Spleen (tissue), 11 donors: ENCODE measurements around the gene ZNF540. TPM values are rescaled to one million over a fixed set of nuclear protein-coding genes. Genes with fewer than 3 reads are reported as not detected.

Experiments
- DNase-seq: peaks from one replicate; pipeline ENCODE4 v3.0.0-alpha.2; 2020
- H3K27ac ChIP-seq, 8 donors: fragments of 200-600 bp; sonication (generic) in 7 of 8; 1 replicate in 4 of 8; 2 replicates in 4 of 8; pipeline versions ENCODE4 v1.5.0 to v1.8.0; 2016 to 2021; ENCODE audit warnings: inconsistent platforms in 4 of 8, mild to moderate bottlenecking in 4 of 8, moderate library complexity in 1 of 8
- H3K27me3 ChIP-seq, 7 donors: fragments of 200-600 bp; sonication (generic) in 6 of 7; replicated peaks in 1 of 7; 1 replicate in 4 of 7; 2 replicates in 3 of 7; pipeline versions ENCODE4 v1.5.0 to v1.8.0; 2016 to 2021; ENCODE audit warnings: inconsistent platforms in 3 of 7, mild to moderate bottlenecking in 1 of 7
- H3K36me3 ChIP-seq, 6 donors: fragments of 200-600 bp; sonication (generic) in 5 of 6; 1 replicate in 4 of 6; 2 replicates in 2 of 6; pipeline versions ENCODE4 v1.5.0 to v1.8.0; 2016 to 2021; ENCODE audit warnings: inconsistent platforms in 2 of 6
- H3K4me1 ChIP-seq, 6 donors: fragments of 200-600 bp; sonication (generic) in 5 of 6; 1 replicate in 3 of 6; 2 replicates in 3 of 6; pipeline versions ENCODE4 v1.5.0 to v1.8.0; 2016 to 2021; ENCODE audit warnings: inconsistent platforms in 3 of 6
- H3K4me3 ChIP-seq, 8 donors: fragments of 200-600 bp; sonication (generic) in 7 of 8; 1 replicate in 4 of 8; 2 replicates in 4 of 8; pipeline versions ENCODE4 v1.5.0 to v1.8.0; 2016 to 2021; ENCODE audit warnings: inconsistent platforms in 4 of 8, mild to moderate bottlenecking in 4 of 8, moderate library complexity in 2 of 8
- H3K9me3 ChIP-seq, 8 donors: fragments of 200-600 bp; sonication (generic) in 7 of 8; 1 replicate in 4 of 8; 2 replicates in 4 of 8; pipeline versions ENCODE4 v1.5.0 to v1.8.0; 2016 to 2021; ENCODE audit warnings: inconsistent platforms in 4 of 8
- CTCF ChIP-seq, 11 experiments: fragments of 200-600 bp in 7 of 11; fragments of 450-650 bp in 4 of 11; sonication (generic) in 4 of 11; IDR thresholded peaks in 8 of 11; conservative IDR thresholded peaks in 3 of 11; 1 replicate in 7 of 11; 2 replicates in 4 of 11; pipeline versions ENCODE4 v1.4.0 to v1.8.0; 2016 to 2021; ENCODE audit warnings: antibody characterized with exemption in 11 of 11, inconsistent platforms in 4 of 11, mild to moderate bottlenecking in 1 of 11
- POLR2A ChIP-seq, 3 donors: fragments of 450-650 bp; IDR thresholded peaks; one replicate each; pipeline ENCODE4 v1.5.1; 2017; ENCODE audit warnings: antibody characterized with exemption in 3 of 3, mild to moderate bottlenecking in 1 of 3
- POLR2AphosphoS5 ChIP-seq, 3 donors: sonication (generic); formaldehyde crosslinking; IDR thresholded peaks; one replicate each; pipeline ENCODE4 v1.5.1; 2017; ENCODE audit warnings: antibody characterized with exemption in 3 of 3
- WGBS, 5 donors: extraction: QIAGEN DNeasy Blood & Tissue Kit in 3 of 5; methylation state at CpG; one replicate each; pipeline versions ENCODE4 v1.1.5 to v1.1.7; 2013 to 2018; 5-methylcytosine and 5-hydroxymethylcytosine counted together
- intact Hi-C: fragments of 100-400 bp; cut with DNase I; formaldehyde crosslinking; loops from one replicate; pipeline ENCODE4 v1.15.0; 2023; ENCODE audit warnings: low total_unique reads
- polyA plus RNA-seq, 3 donors: library from polyadenylated mRNA; stranded (reverse); fragments of 200-250 nt; gene quantifications; one replicate each; pipeline ENCODE4 v1.2.1, GENCODE V29; 2013
- total RNA-seq, 7 donors: library from RNA; depleted of rRNA in 3 of 7; stranded (reverse); fragments of >200 nt in 3 of 7; fragmentation: NEBNext Ultra II Directional in 4 of 7; extraction: Animal tissue kit (Norgen Biotek cat#: 25700) in 4 of 7; gene quantifications; one replicate each; pipeline versions ENCODE4 v1.1.0 to v1.2.1, GENCODE V29; 2016 to 2021
- donor health status: healthy with polysubstance abuse.
- donor health status: DM: no; HTN: no; CAD: no; lungs with moderate emphysema.
- donor health status: DM: no; HTN: no; CAD: no.
- donor health status: Bipolar disorder and iron deficiency.
- donor health status: healthy.
- donor health status: DM: no; HTN: no; CAD: no.
- donor health status: DM: yes; HTN: yes; CAD: no.

Gene ZNF540
- total and polyA plus RNA-seq, 10 donors: 3.8 to 9.8 (median 5.8) TPM

- 87 to 94% (median 92%) methylated on average over 7 of the region's 7 CpGs for WGBS, 5 donors
- intact Hi-C loops: no loop called here
- H3K4me3 ChIP-seq: no peak overlapping the region
- H3K36me3 ChIP-seq: peaks cover 21 to 66% (median 39%) of the 10 kb centered on the region in 6 donors
- TF ChIP-seq CTCF (IDR thresholded peaks at IDR 0.05 in 8 of 11, conservative IDR thresholded peaks at IDR 0.05 in 3 of 11) (no peak), POLR2AphosphoS5 (IDR thresholded peaks at IDR 0.05) (no peak), POLR2A (IDR thresholded peaks at IDR 0.05) (no peak)
- H3K9me3 ChIP-seq: peaks cover 0 to 92% (median 0%) of the 10 kb centered on the region in 8 donors
- H3K4me1 ChIP-seq: no peaks in the 10 kb centered on the region
- no peaks in the 10 kb centered on the region for H3K27me3 ChIP-seq
- no peak overlapping the region for H3K27ac ChIP-seq
- DNase-seq: no peak
These were observed 29.9 kb upstream of the ZNF540 start for GRCh38 chr19:37564624-37565369.

DNA sequence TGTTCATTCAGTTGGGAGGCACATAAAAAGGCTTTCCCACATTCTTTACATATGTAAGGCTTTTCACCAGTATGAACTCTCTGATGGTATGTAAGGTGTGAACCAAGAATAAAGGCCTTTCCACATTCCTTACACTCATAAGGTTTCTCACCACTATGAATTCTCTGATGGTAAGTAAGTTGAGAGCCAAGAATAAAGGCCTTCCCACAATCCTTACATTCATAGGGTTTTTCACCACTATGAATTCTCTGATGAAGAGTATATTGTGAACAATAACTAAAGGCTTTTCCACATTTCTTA, 29.4 kb upstream of the ZNF540 start:
- Histone ChIP-seq H3K36me3 (peaks cover 22 to 67% (median 37%) of the 10 kb centered on the region in 6 donors), H3K27ac (no peak overlapping the region), H3K4me3 (no peak overlapping the region), H3K9me3 (peaks cover 0 to 93% (median 0%) of the 10 kb centered on the region in 8 donors), H3K4me1 (no peaks in the 10 kb centered on the region), H3K27me3 (no peaks in the 10 kb centered on the region)
- TF ChIP-seq POLR2AphosphoS5 (IDR thresholded peaks at IDR 0.05) (no peak), CTCF (IDR thresholded peaks at IDR 0.05 in 8 of 11, conservative IDR thresholded peaks at IDR 0.05 in 3 of 11) (no peak), POLR2A (IDR thresholded peaks at IDR 0.05) (no peak)
- no peak for DNase-seq
- intact Hi-C loops: no loop called here

DNA sequence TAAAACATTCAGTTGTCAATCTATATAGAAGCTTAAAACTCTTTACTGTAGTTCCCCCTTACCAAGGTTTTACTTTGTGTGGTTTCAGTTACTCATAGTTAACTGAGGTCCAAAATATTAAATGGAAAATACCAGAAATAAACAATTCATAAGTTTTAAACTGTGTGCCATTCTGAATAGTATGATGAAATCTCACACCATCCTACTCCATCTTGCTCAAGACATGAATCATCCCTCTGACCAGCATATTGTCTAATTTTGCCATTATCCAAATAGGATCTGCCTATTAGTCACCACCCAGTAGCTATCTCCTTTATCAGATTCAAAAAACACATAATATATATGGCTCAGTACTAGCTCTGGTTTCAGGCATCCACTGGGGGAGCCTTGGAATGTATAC, 22.5 kb upstream of the ZNF540 start:
- H3K36me3 ChIP-seq: peaks cover 0 to 64% (median 21%) of the 10 kb centered on the region in 6 donors
- H3K4me1 ChIP-seq: no peaks in the 10 kb centered on the region
- H3K27ac ChIP-seq: no peak overlapping the region
- H3K9me3 ChIP-seq: peaks cover 0 to 47% (median 0%) of the 10 kb centered on the region in 8 donors
- DNase-seq: no peak
- TF ChIP-seq POLR2A (IDR thresholded peaks at IDR 0.05): no peak
- TF ChIP-seq POLR2AphosphoS5 (IDR thresholded peaks at IDR 0.05): no peak
- TF ChIP-seq CTCF (IDR thresholded peaks at IDR 0.05 in 8 of 11, conservative IDR thresholded peaks at IDR 0.05 in 3 of 11): no peak
- H3K4me3 ChIP-seq: no peak overlapping the region
- no peaks in the 10 kb centered on the region for H3K27me3 ChIP-seq
- intact Hi-C loops: no loop called here

DNA sequence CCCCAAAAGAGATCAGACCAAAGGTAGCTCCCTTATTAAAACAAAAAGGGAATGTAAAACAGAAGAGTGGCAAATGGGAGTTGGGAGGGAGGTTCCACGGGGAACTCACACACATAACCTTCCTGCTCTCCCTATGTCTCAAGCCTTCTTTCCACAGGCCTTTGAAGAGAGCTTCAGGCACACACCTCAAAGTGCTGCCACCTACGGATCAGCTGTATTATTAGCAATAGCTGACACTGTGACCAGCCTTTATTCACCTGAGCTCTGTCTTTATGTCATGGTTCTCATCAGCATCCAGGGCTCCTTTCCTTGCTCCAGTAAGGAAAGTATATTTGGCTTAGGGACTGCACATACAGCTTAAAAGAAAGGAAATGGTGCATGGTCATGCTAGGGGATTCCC, 11.3 kb upstream of the ZNF540 start:
- H3K27ac ChIP-seq: no peak overlapping the region
- peaks cover 0 to 35% (median 0%) of the 10 kb centered on the region in 8 donors for H3K9me3 ChIP-seq
- TF ChIP-seq CTCF (IDR thresholded peaks at IDR 0.05 in 8 of 11, conservative IDR thresholded peaks at IDR 0.05 in 3 of 11): no peak
- TF ChIP-seq POLR2AphosphoS5 (IDR thresholded peaks at IDR 0.05): no peak
- no peak for TF ChIP-seq POLR2A (IDR thresholded peaks at IDR 0.05)
- peak overlapping the region in 1 of 8 donors; percentile 30 for H3K4me3 ChIP-seq
- DNase-seq: no peak
- no peaks in the 10 kb centered on the region for H3K27me3 ChIP-seq
- intact Hi-C loops: no loop called here
- peaks cover 4 to 99% (median 76%) of the 10 kb centered on the region in 6 donors for H3K36me3 ChIP-seq
- 76 to 91% (median 87%) methylated on average over 2 of the region's 2 CpGs for WGBS, 5 donors
- H3K4me1 ChIP-seq: no peaks in the 10 kb centered on the region
